Activated naive CD8-positive, alpha-beta T cell treated with anti-CD3 and anti-CD28 coated beads, Interleukin-2, amount 10 ng/mL, durations not matched to agents 7 days and 5 days (primary cell): Measurements from ENCODE around the gene SGTB. TPM values are rescaled to one million over a fixed set of nuclear protein-coding genes. Genes with fewer than 3 reads are reported as not detected.
"Not testable (repeated sequence)": the region's sequence is repeated elsewhere in the genome, so short reads cannot be mapped to it uniquely, and the experiment has no call there.

Experiments
- ATAC-seq: fragments of 150-1000 bp; cut with Tn5 transposase; one replicate; pipeline ENCODE4 v1.10.0; 2021; ENCODE audit warnings: low read depth, moderate library complexity
- POLR2A ChIA-PET: fragments of 350-600 bp; sonication (Branson Sonifier 250); formaldehyde crosslinking; loops from one replicate; lab custom pipeline; 2021; ENCODE audit warnings: antibody characterized with exemption; lab: Charles Lee
- DNase-seq: peaks from one replicate; pipeline ENCODE4 v3.0.0; 2021
- H3K27ac Mint-ChIP-seq: one replicate; pipeline ENCODE4 v1.8.0; 2022; ENCODE audit warnings: mild to moderate bottlenecking, mixed read lengths
- H3K27me3 Mint-ChIP-seq: one replicate; pipeline ENCODE4 v1.8.0; 2022; ENCODE audit warnings: mild to moderate bottlenecking, moderate library complexity, mixed read lengths
- H3K36me3 Mint-ChIP-seq: one replicate; pipeline ENCODE4 v1.8.0; 2021; ENCODE audit warnings: mild to moderate bottlenecking, mixed read lengths
- H3K4me1 Mint-ChIP-seq: one replicate; pipeline ENCODE4 v1.8.0; 2021; ENCODE audit warnings: mixed read lengths
- H3K4me3 Mint-ChIP-seq: one replicate; pipeline ENCODE4 v1.8.0; 2022; ENCODE audit warnings: mild to moderate bottlenecking, moderate library complexity, mixed read lengths
- H3K9me3 Mint-ChIP-seq: one replicate; pipeline ENCODE4 v1.8.0; 2021; ENCODE audit warnings: mixed read lengths
- total RNA-seq, 2 experiments: library from RNA; stranded (reverse); gene quantifications; one replicate each; pipeline ENCODE4 v1.2.3, GENCODE V29; 2021

SGTB gene
- total RNA-seq, 2 experiments from 2014 or later, result 25.3 to 26.9 TPM

- peak; percentile 72 for ATAC-seq
- Mint-ChIP-seq H3K27me3 (no peaks in the 10 kb centered on the region), H3K9me3 (no peaks in the 10 kb centered on the region), H3K27ac (peak within 1 kb of the TSS; percentile 98), H3K4me1 (peaks cover 26% of the 10 kb centered on the region), H3K4me3 (peak within 1 kb of the TSS; percentile 97), H3K36me3 (peaks cover 9% of the 10 kb centered on the region)
- POLR2A ChIA-PET, result interaction anchor here (0.6 to 3.0 kb wide), 5 partner anchors 17 to 1546 kb away, joined by 4 to 36 read pairs (median 5); partner anchors contain the start of genes CENPK, NLN, PPWD1 and SGTB
- peak; percentile 74 for DNase-seq
Measured at GRCh38 chr5:65624571-65625555, 97.0 kb downstream of the SGTB start, which contains the start of the genes SHLD3 and TRAPPC13. TSS of gene SHLD3 (plus strand) at chr5:65625027. CDS start at chr5:65629588, 4,561 bp downstream. TSS of gene TRAPPC13 (plus strand) at chr5:65625027. CDS start at chr5:65625061, 34 bp downstream.

DNA sequence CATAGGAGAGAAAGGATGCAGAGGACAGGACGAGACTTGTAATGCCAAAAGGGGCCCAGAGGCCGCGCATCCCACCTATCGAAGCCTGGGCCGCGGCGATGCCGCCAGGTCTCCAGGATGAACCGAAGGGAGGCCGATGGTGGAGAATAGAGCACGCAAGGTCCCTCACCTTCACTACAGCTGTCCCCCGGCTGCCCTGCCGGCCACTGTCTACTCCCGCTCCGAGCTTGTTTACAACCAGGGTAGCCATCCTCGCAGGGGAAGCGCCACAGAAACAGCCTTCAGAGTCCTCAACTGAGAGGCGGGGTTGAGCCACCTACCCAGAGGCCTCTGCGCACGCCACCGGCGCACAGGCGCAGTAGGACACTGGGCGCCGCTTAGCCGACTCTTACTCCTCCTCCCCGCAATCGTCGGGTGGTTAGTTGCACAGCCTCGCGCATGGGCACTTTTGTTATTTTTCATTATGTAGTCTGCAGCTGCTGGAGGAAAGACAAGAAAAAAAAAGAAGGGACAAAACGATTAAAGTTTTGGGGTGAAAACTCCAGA lies 97.8 kb downstream of the SGTB start, which contains the start of gene TRIM23:
TRIM23 (minus strand) TSS at position 309 of the 546 bp plus-strand sequence; CDS start at position 250, 59 bp downstream.
- Mint-ChIP-seq H3K4me1 (peaks cover 27% of the 10 kb centered on the region), H3K27me3 (no peaks in the 10 kb centered on the region), H3K36me3 (peaks cover 6% of the 10 kb centered on the region), H3K9me3 (no peaks in the 10 kb centered on the region), H3K4me3 (peak within 1 kb of the TSS; percentile 97), H3K27ac (peak within 1 kb of the TSS; percentile 98)
- peak; percentile 88 for DNase-seq
- ATAC-seq, result peak; percentile 98
- POLR2A ChIA-PET, result interaction anchor here (0.6 to 3.0 kb wide), 5 partner anchors 16 to 1546 kb away, joined by 4 to 36 read pairs (median 5); partner anchors contain the start of genes CENPK, NLN, PPWD1 and SGTB

DNA sequence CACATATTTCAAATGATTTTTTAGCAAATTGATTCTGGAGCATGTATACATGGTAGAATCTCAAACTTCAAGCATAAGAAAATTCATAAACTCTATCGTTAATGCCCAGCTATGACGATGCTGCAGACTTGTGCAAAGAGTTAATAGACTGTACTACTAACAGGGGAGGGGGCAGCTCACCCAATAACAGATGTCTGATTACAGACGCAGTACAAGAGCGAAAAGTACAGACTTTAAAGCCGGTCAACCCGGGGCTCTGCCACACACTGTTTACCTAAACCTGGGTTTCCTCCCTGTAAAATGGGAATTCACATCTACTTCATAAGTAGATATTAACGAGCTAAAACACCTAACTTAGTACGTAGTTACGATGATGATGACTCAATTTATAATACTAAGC lies 98.4 kb downstream of the SGTB start:
- ATAC-seq, result no peak
- Mint-ChIP-seq H3K4me3 (peak overlapping the region; percentile 97), H3K4me1 (peaks cover 29% of the 10 kb centered on the region)

GRCh38 chr5:65621961-65622360 lies 99.9 kb downstream of the SGTB start:
- H3K4me1 Mint-ChIP-seq, result peaks cover 28% of the 10 kb centered on the region
- H3K9me3 Mint-ChIP-seq, DNase-seq, H3K36me3 Mint-ChIP-seq, H3K4me3 Mint-ChIP-seq, POLR2A ChIA-PET, ATAC-seq, H3K27me3 Mint-ChIP-seq, H3K27ac Mint-ChIP-seq: not testable (repeated sequence)

More for the DNA sequence above, 98.4 kb downstream of the SGTB start:
- DNase-seq, result no peak
- Mint-ChIP-seq H3K9me3 (no peaks in the 10 kb centered on the region), H3K27ac (peak overlapping the region; percentile 98), H3K27me3 (no peaks in the 10 kb centered on the region), H3K36me3 (peaks cover 4% of the 10 kb centered on the region)
- POLR2A ChIA-PET, result interaction anchor here (1.2 to 3.0 kb wide), 3 partner anchors 16 to 98 kb away, joined by 4 to 36 read pairs (median 14); partner anchors contain the start of genes CENPK, NLN, PPWD1 and SGTB

DNA sequence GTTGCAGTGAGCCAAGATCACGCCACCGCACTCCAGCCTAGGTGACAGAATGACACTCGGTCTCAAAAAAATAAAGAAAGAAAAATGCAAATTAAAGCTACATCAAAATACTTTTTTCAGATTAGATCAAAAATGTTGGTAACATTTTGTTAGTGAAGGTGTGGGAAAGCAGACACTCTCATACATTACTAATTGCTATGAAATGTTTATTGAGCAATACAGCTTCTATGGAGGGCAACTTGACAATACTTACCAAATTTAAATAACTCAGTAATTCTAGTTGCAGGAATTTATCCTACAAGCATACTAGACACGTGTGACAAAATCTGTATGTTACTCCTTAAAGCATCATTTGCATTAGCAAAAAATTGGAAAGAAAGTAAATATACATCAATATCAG lies 101.9 kb downstream of the SGTB start:
- H3K36me3 Mint-ChIP-seq, result peaks cover 12% of the 10 kb centered on the region
- ATAC-seq (no peak), DNase-seq (no peak)
- no peaks in the 10 kb centered on the region for H3K27me3 Mint-ChIP-seq
- no peak overlapping the region for H3K27ac Mint-ChIP-seq
- POLR2A ChIA-PET, result no interaction called here
- no peaks in the 10 kb centered on the region for H3K9me3 Mint-ChIP-seq
- H3K4me3 Mint-ChIP-seq, result no peak overlapping the region
- peaks cover 20% of the 10 kb centered on the region for H3K4me1 Mint-ChIP-seq

Other genes starting within 250 kb of the SGTB start
- gene ADAMTS6, start 240.2 kb downstream of the SGTB start, total RNA-seq, result 1 to 10 TPM; 3.7 to 4.3 TPM
- gene CENPK, start 158.9 kb downstream of the SGTB start, total RNA-seq, result 10 to 100 TPM; 89.9 to 90.7 TPM
- 10 to 100 TPM; 72.7 to 78.6 TPM for gene PPWD1, start 158.8 kb downstream of the SGTB start, total RNA-seq
- 10 to 100 TPM; 13.6 to 14.6 TPM for gene TRIM23, start 97.8 kb downstream of the SGTB start, total RNA-seq
- 1 to 10 TPM; 4.3 to 4.4 TPM for gene SHLD3, start 97.1 kb downstream of the SGTB start, total RNA-seq
- 10 to 100 TPM; 18.8 to 24.1 TPM for gene TRAPPC13, start 97.1 kb downstream of the SGTB start, total RNA-seq
- 10 to 100 TPM; 10.0 to 10.9 TPM for gene NLN, start 96 bp upstream of the SGTB start, total RNA-seq
- 10 to 100 TPM; 63.4 to 66.7 TPM for gene ERBIN, start 204.5 kb upstream of the SGTB start, total RNA-seq